Measurements from ENCODE around the gene GRM8. TPM values are rescaled to one million over a fixed set of nuclear protein-coding genes. Genes with fewer than 3 reads are reported as not detected.

GRM8 gene
- total and polyA plus RNA-seq, 8 donors = 0.25 to 2.8 (median 1.3) TPM; not detected in 4

DNA sequence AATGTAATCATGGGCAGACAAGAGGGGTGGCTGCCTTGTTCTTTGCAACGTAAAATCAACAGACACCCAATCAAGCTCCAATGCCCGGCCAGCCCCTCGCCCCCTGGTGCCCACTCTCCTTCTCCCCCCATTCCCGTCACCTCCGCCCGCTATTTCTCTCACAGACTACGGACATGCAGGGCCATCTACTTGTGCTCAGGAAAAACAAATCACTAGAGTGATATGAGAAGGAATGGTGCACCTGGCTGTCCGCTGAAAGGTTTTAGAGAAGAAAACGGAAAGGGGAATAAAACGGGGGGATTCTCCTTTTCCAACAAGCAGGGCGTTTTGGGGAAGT lies 396 bp downstream of the GRM8 start:
- WGBS, 5 donors = 0 to 1% (median 0%) methylated on average over 11 of the region's 11 CpGs
- intact Hi-C loops (cut with DNase I; ENCODE audit: low total_unique reads) = no loop called here
- DNase-seq = peak in 1 of 2 donors; percentile 16
- H3K27ac ChIP-seq = peak overlapping the region in 1 of 5 donors; percentile 81
- H3K9me3 ChIP-seq = no peaks in the 10 kb centered on the region
- no peaks in the 10 kb centered on the region for H3K36me3 ChIP-seq
- peak overlapping the region; percentile 60 to 95 (median 74) for H3K4me3 ChIP-seq
- H3K4me1 ChIP-seq = peaks cover 21 to 36% (median 31%) of the 10 kb centered on the region in 4 donors
- no peak for TF ChIP-seq EP300 (IDR thresholded peaks at IDR 0.05)
- TF ChIP-seq POLR2A (IDR thresholded peaks at IDR 0.05) = no peak
- TF ChIP-seq, protein P1, sequence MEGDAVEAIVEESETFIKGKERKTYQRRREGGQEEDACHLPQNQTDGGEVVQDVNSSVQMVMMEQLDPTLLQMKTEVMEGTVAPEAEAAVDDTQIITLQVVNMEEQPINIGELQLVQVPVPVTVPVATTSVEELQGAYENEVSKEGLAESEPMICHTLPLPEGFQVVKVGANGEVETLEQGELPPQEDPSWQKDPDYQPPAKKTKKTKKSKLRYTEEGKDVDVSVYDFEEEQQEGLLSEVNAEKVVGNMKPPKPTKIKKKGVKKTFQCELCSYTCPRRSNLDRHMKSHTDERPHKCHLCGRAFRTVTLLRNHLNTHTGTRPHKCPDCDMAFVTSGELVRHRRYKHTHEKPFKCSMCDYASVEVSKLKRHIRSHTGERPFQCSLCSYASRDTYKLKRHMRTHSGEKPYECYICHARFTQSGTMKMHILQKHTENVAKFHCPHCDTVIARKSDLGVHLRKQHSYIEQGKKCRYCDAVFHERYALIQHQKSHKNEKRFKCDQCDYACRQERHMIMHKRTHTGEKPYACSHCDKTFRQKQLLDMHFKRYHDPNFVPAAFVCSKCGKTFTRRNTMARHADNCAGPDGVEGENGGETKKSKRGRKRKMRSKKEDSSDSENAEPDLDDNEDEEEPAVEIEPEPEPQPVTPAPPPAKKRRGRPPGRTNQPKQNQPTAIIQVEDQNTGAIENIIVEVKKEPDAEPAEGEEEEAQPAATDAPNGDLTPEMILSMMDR (IDR thresholded peaks at IDR 0.05) = no peak
- no peak for TF ChIP-seq POLR2AphosphoS5 (IDR thresholded peaks at IDR 0.05)
- H3K27me3 ChIP-seq = peaks cover 0 to 91% (median 52%) of the 10 kb centered on the region in 3 donors

DNA sequence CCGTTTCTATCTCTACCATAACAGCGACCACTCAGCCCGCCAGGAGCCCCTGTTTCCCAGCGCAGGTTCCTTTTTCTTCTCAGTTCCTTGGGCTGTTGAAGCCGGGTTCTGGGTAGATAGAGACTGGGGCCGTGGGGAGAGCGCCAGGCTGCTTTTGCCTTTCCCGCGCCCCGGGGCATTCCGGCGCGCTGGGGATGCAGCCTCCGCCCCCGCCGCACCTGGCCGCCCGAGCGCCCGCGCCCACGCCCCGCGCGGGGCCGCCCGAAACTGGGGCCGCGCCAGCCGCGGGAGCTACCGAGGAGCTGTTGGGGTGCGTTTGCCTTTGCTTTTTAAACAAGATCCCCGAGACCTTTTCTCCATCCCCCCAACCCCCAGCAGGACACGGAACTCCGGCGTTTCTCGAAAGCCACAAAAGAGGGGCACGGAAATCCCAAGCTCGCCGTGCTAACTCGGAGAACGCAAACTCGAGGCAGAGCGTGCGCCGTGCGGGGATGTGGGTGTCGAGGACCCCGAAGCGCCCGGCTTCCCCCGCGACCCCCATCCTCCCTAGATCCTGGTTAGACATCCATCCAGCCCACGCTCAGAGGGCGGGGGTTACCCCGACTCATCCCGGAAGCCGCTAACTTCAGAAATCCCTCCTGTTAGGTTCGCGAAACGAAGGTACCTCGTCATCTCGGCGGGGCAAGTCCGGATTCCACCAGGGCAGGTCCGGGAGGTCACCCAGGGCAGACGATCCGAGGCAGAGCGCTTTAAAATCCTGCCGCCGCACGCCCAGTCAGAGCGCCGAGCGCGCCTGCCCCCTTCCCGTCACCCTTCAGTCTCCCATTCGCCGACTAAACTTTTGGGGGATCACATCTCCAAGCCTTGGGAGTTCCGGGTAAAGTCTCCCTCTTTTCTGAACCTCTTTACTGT lies 1.0 kb downstream of the GRM8 start:
- DNase-seq = peak in 1 of 2 donors; percentile 39
- H3K27ac ChIP-seq = no peak overlapping the region
- H3K27me3 ChIP-seq = peaks cover 0 to 86% (median 52%) of the 10 kb centered on the region in 3 donors

DNA sequence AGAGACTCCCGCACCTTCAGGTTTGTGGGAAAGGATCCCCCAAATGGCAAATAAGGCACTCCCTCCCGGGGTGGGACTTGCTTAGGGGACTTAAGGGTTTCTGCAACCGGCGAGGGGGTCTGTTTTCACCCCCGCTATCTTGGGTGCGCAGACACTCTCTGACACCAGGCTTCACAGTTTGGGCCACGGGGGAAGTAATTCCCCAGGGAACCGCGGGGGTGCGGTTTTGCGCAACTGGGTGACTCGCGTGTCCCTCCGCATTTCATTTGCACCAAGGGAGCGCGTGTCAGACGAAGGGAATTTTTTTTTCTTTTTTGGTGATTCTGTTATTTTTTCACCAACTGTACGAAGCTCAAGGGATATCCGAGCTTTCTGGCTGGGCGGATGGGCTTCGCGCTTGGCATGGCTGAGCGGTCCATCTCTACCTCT lies 1.7 kb downstream of the GRM8 start:
- H3K9me3 ChIP-seq = no peaks in the 10 kb centered on the region
- H3K4me3 ChIP-seq = peak overlapping the region; percentile 60 to 95 (median 74)
- intact Hi-C loops (cut with DNase I; ENCODE audit: low total_unique reads) = no loop called here
- H3K27ac ChIP-seq = no peak overlapping the region
- 3 to 5% (median 4%) methylated on average over 21 to 23 of the region's 23 CpGs for WGBS, 5 donors
- TF ChIP-seq POLR2AphosphoS5 (IDR thresholded peaks at IDR 0.05) (no peak), EP300 (IDR thresholded peaks at IDR 0.05) (no peak), POLR2A (IDR thresholded peaks at IDR 0.05) (no peak)
- TF ChIP-seq, protein P1 (IDR thresholded peaks at IDR 0.05) = no peak
- H3K36me3 ChIP-seq = no peaks in the 10 kb centered on the region
- peaks cover 0 to 86% (median 52%) of the 10 kb centered on the region in 3 donors for H3K27me3 ChIP-seq
- DNase-seq = no peak
- peaks cover 21 to 36% (median 31%) of the 10 kb centered on the region in 4 donors for H3K4me1 ChIP-seq

More for the DNA sequence above, 1.0 kb downstream of the GRM8 start:
- 0 to 1% (median 1%) methylated on average over 15 to 81 of the region's 81 CpGs for WGBS, 5 donors
- H3K4me3 ChIP-seq = peak overlapping the region; percentile 60 to 95 (median 74)
- intact Hi-C loops (cut with DNase I; ENCODE audit: low total_unique reads) = no loop called here
- peaks cover 21 to 36% (median 31%) of the 10 kb centered on the region in 4 donors for H3K4me1 ChIP-seq
- TF ChIP-seq EP300 (IDR thresholded peaks at IDR 0.05) (no peak), POLR2AphosphoS5 (IDR thresholded peaks at IDR 0.05) (no peak)
- TF ChIP-seq, protein P1 (IDR thresholded peaks at IDR 0.05) = no peak
- no peaks in the 10 kb centered on the region for H3K9me3 ChIP-seq
- H3K36me3 ChIP-seq = no peaks in the 10 kb centered on the region

DNA sequence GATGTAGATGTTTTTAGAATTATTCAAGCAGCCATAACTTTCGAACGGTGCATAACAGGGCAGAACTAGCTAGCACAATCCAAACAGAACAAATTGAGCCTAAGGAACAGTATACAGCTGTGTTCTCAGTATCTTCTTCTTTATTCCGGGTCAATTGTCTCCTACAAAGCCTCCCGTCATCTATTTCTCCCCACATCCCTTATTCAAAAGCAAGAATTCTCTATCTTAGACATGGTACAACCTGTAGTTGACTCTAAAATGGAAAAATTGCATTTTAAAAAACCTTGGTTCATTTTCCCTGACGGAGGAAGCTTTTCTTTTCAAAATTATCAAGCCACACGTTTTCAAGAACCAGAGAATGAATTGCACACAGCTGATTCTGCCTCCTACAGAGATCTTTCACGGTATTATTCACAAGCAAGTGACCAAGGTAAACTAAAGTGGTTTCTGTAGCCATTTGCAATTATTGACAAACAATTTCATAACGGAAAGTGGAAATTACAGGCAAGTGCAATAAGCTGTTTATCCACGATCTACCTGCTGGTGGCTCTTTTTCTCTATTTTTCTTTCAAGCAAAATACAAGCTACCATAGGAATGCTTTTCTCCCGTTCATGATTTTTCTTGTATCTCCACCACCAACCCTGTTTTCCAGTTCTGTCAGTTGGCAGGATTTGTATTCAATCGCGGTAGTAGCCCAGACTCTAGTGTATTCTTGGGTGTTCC lies 2.3 kb downstream of the GRM8 start:
- intact Hi-C loops (cut with DNase I; ENCODE audit: low total_unique reads) = no loop called here

More for the DNA sequence above, 2.3 kb downstream of the GRM8 start:
- Histone ChIP-seq H3K36me3 (no peaks in the 10 kb centered on the region), H3K9me3 (no peaks in the 10 kb centered on the region), H3K27me3 (peaks cover 0 to 80% (median 52%) of the 10 kb centered on the region in 3 donors), H3K4me3 (peak overlapping the region in 3 of 4 donors; percentile 60 to 95 (median 81)), H3K4me1 (peaks cover 21 to 36% (median 31%) of the 10 kb centered on the region in 4 donors), H3K27ac (no peak overlapping the region)
- DNase-seq = no peak
- TF ChIP-seq, protein P1 (IDR thresholded peaks at IDR 0.05) = no peak
- TF ChIP-seq EP300 (IDR thresholded peaks at IDR 0.05) = no peak
- no peak for TF ChIP-seq POLR2A (IDR thresholded peaks at IDR 0.05)
- TF ChIP-seq POLR2AphosphoS5 (IDR thresholded peaks at IDR 0.05) = no peak
- WGBS, 5 donors = 14 to 25% (median 21%) methylated on average over 12 of the region's 12 CpGs

All from stomach (tissue), 9 donors.